HG02973 (cell line): Measurements from ENCODE around the gene CD101.

Source experiments
- ATAC-seq: cut with Tn5 transposase; IDR thresholded peaks from one replicate; pipeline ENCODE4 v1.9.1; 2021; ENCODE audit warnings: moderate library complexity; ENCODE audit not compliant: unreplicated experiment

Gene CD101

DNA sequence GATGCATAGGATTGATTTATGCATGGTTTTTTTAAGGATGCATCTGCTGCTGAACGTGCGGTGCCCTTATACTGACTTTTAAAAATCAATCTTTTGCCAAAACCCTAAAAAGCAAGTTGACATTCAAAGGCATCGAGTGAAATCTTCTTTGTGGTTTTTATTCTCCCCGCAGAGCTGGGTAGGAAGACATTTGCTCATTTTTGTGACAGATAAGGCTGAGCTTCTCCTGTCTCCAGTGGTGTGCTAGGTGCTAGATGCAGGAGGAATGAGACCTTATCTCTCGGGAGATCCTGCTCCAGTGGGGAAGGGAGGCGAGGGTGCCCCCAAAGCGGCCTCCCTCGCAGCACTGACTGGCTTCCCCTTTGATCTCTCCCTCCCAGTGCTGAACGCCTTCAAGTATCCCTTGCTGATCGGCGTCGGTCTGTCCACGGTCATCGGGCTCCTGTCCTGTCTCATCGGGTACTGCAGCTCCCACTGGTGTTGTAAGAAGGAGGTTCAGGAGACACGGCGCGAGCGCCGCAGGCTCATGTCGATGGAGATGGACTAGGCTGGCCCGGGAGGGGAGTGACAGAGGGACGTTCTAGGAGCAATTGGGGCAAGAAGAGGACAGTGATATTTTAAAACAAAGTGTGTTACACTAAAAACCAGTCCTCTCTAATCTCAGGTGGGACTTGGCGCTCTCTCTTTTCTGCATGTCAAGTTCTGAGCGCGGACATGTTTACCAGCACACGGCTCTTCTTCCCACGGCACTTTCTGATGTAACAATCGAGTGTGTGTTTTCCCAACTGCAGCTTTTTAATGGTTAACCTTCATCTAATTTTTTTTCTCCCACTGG lies 14.9 kb upstream of the CD101 start:
- no peak for ATAC-seq

DNA sequence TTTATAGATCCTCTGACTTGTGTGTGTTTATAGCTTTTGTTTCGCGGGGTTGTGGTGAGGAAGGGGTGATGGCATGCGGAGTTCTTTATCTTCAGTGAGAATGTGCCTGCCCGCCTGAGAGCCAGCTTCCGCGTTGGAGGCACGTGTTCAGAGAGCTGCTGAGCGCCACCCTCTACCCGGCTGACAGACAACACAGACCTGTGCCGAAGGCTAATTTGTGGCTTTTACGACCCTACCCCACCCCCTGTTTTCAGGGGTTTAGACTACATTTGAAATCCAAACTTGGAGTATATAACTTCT lies 14.4 kb upstream of the CD101 start:
- no peak for ATAC-seq

- no peak for ATAC-seq
These were observed 13.3 kb upstream of the CD101 start for GRCh38 chr1:116988248-116988647.

- no peak for ATAC-seq
These were observed 12.7 kb upstream of the CD101 start for GRCh38 chr1:116988908-116989307.

- ATAC-seq = no peak
These were observed 11.7 kb upstream of the CD101 start for GRCh38 chr1:116989835-116990234.

DNA sequence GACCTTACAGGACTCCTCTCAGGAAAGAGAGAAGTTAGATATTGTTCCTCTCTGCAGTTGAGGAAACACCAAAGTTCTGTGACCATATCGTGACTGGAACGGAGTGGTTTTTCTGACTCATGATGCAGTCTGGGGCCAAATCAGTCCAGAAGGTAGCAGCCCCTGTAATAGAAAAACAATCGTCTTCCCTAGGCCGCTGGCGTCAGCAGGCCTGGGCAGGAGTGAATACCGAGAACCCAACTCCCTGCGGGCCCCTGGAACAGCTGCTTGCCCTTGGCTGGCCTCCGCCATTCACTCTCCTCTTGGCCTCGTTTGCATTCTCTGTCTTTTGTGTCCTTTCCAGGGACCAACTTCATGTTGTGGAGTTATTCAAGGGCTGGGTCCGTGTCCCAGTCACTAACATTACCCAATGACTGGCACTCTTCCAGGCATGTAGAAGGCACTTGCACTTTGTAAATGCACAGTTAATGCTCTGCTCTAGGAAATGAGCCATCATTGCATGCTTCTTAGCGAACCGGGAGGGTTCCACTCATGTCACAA lies 10.9 kb upstream of the CD101 start:
- ATAC-seq = no peak

- ATAC-seq = no peak
These were observed 10.3 kb upstream of the CD101 start for GRCh38 chr1:116991171-116991845.

- no peak for ATAC-seq
These were observed 9.6 kb upstream of the CD101 start for GRCh38 chr1:116991918-116992317.

- ATAC-seq = no peak
These were observed 8.3 kb upstream of the CD101 start for GRCh38 chr1:116993286-116993685.

GRCh38 chr1:116994411-116994810 lies 7.1 kb upstream of the CD101 start:
- no peak for ATAC-seq

DNA sequence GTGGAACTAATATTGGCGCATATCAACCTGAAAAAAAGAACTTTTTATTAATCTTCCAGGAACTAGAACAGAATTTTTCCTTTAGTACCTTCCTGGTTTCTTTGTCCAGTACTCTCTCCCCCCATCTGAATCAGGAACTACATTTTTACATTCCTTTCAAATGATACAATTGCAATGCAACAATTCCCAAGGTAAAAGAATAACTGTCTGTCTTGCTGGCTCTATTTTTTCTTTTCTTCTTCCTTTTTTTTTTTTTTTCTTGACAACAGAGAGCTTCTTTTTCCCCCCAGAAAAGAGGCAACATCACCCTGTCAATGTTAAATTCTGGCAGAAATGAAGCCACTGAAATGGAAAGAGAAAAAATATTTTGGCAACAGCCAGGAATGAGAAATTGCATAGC lies 4.5 kb upstream of the CD101 start:
- ATAC-seq = no peak

GRCh38 chr1:116997636-116998035 lies 3.9 kb upstream of the CD101 start:
- no peak for ATAC-seq

GRCh38 chr1:116999596-116999995 lies 2.0 kb upstream of the CD101 start:
- no peak for ATAC-seq

- no peak for ATAC-seq
These were observed 1.4 kb upstream of the CD101 start for GRCh38 chr1:117000142-117000541.

GRCh38 chr1:117003223-117003875 lies 1.8 kb downstream of the CD101 start:
- ATAC-seq = no peak

GRCh38 chr1:117007719-117008013 lies 6.1 kb downstream of the CD101 start:
- no peak for ATAC-seq

- no peak for ATAC-seq
These were observed 7.1 kb downstream of the CD101 start for GRCh38 chr1:117008656-117009055.

- ATAC-seq = no peak
These were observed 7.6 kb downstream of the CD101 start for GRCh38 chr1:117009132-117009531.

- ATAC-seq = no peak
These were observed 8.9 kb downstream of the CD101 start for GRCh38 chr1:117010310-117010969.

GRCh38 chr1:117011334-117011733 lies 9.8 kb downstream of the CD101 start:
- ATAC-seq = no peak

GRCh38 chr1:117013309-117013858 lies 11.8 kb downstream of the CD101 start:
- ATAC-seq = no peak
